ENCODE results near the gene NPC1L1.

The NPC1L1 gene

DNA sequence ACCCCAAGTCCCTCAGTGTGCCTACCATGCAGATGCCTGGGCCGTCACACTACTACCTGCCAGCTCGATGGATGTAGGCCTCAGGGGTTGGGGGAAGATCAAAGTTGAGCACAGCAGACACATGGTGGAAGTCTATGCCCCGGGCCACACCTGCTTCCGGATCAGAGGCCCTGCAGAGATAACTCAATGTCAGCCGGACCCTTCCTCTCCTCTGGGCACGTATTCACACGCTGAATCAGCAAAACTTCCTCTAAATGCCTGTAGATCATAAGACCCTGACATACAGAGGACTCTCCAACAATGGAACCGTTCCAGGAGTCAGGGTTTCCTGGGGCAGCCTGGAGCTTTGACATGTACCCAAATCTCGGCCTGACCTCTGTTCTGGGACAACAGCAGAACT lies 28.8 kb upstream of the NPC1L1 start:
- TF ChIP-seq, protein P1, sequence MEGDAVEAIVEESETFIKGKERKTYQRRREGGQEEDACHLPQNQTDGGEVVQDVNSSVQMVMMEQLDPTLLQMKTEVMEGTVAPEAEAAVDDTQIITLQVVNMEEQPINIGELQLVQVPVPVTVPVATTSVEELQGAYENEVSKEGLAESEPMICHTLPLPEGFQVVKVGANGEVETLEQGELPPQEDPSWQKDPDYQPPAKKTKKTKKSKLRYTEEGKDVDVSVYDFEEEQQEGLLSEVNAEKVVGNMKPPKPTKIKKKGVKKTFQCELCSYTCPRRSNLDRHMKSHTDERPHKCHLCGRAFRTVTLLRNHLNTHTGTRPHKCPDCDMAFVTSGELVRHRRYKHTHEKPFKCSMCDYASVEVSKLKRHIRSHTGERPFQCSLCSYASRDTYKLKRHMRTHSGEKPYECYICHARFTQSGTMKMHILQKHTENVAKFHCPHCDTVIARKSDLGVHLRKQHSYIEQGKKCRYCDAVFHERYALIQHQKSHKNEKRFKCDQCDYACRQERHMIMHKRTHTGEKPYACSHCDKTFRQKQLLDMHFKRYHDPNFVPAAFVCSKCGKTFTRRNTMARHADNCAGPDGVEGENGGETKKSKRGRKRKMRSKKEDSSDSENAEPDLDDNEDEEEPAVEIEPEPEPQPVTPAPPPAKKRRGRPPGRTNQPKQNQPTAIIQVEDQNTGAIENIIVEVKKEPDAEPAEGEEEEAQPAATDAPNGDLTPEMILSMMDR (IDR thresholded peaks at IDR 0.05; ENCODE audit: borderline replicate concordance, control extremely low read depth, extremely low read depth, insufficient read depth, missing control alignments) = no peak
- no peak for DNase-seq (ENCODE audit: low spot score)
- in situ Hi-C loops (cut with MboI; ENCODE audit: low sequenced_read_pairs, unreplicated experiment) = no loop called here

DNA sequence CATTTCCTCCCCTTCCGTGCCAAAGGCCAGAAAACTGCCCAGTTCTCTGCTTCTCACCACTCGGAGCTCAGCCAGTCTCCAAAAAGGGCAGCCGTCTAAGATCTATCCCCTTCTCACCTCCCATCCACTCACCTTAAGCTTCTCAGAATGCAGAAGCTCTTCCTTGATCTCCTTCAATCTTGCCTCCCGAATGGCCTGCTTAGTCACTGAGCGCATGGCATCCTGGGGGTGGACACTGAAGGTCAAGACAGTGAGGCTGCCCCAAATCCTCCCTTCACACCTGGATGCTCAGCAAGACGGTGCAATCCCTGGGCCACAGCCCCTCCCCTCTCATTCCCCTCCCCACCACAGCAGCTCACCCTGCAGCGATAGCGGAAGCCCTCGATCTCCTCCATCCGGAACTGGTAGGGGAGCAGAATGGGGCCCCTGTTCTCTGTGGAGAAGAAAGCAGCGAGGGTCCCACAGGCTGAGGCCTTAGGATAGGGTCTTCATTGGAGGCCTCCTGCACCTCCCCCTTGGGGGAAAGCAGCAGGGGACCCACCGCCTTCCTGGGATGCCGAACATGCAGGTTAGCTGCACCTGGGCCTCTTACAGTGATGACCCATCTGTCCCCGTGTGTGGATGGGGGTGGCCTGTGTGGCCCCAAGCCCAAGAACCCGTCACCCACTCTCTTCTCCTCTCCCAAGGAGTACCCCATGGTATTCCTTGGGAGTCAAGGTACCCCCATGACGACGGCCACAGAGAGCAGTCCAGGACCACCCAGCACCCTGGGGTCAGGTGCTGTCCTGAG lies 27.8 kb upstream of the NPC1L1 start:
- TF ChIP-seq, protein P1 (IDR thresholded peaks at IDR 0.05; ENCODE audit: borderline replicate concordance, control extremely low read depth, extremely low read depth, insufficient read depth, missing control alignments) = no peak
- in situ Hi-C loops (cut with MboI; ENCODE audit: low sequenced_read_pairs, unreplicated experiment) = no loop called here
- DNase-seq (ENCODE audit: low spot score) = no peak

DNA sequence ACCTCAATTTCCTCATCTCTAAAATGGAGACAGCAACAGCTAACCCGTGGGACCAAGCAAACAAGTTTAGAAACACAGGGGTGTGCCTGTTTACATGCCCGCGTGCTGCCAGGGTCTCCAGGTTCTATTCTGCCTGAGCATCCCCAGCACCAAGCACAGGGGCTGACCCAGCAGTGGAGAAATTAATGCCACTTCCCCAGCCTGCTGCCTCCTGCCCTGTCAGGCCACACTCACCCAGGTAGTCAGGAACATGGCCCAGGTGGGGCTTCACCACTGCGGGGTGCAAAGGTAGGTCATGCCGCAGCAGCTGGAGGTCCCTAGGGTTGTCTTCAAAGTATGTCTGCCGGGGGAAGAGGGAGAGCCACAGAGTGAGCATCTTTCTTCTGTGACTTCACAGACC lies 26.8 kb upstream of the NPC1L1 start:
- DNase-seq (ENCODE audit: low spot score) = no peak
- TF ChIP-seq, protein P1 (IDR thresholded peaks at IDR 0.05; ENCODE audit: borderline replicate concordance, control extremely low read depth, extremely low read depth, insufficient read depth, missing control alignments) = no peak
- in situ Hi-C loops (cut with MboI; ENCODE audit: low sequenced_read_pairs, unreplicated experiment) = no loop called here

DNA sequence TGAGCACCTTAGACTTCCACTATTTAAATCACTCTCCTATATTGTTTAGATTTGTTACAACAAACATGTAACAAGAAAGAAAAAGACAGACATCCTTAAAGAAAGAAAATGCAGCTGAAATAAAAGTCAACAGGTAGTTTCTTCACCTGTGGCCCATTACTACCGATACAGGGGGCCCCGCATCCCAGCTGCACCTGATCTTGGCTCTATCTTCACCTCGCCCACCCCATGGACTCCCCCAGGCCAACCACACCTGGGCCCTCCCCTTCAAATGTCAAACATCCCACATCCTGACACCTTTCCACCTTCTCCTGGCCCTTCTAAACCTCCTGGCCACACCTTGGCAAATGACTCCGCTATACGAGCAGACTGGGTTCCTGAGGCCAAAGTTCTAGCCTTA lies 25.6 kb upstream of the NPC1L1 start:
- TF ChIP-seq, protein P1 (IDR thresholded peaks at IDR 0.05; ENCODE audit: borderline replicate concordance, control extremely low read depth, extremely low read depth, insufficient read depth, missing control alignments) = no peak
- in situ Hi-C loops (cut with MboI; ENCODE audit: low sequenced_read_pairs, unreplicated experiment) = no loop called here
- DNase-seq (ENCODE audit: low spot score) = no peak

DNA sequence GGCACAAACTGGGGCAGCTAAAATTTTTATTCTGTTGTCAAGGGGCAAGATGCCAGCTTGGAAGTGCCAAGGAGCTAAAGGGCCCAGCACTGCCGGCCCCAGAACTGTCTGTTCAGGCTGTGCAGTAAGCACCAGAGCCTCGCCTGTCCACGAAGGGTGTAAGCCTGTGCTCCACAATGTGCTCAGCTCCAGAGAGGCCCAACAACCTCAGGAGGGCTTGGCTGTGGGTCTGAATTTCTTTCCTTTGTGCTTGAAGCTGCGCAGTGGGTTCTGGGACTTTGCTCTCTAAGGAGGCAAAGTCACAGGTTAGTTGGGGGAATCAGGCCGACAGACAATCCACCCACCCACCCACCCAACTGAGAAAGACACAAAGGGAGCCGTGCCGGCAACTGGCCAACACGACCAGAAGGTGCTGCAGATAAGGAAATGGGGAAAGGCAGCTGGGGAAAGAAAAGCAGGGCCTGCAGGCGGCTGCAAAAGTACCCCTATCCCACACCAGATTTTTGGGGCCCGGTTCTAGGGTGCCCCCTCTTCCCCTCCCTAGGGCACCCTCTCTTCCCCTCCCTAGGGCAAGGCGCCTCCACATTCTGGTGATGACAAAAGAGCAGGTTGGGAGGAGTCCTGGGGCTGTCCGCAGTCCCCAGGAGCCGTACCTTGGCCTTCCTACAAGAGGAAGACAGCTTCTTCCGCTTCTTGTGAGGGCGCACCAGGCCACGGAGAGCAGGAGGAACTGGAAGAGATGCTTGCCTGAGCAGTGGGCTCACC lies 24.8 kb upstream of the NPC1L1 start:
- in situ Hi-C loops (cut with MboI; ENCODE audit: low sequenced_read_pairs, unreplicated experiment) = no loop called here
- no peak for DNase-seq (ENCODE audit: low spot score)
- TF ChIP-seq, protein P1 (IDR thresholded peaks at IDR 0.05; ENCODE audit: borderline replicate concordance, control extremely low read depth, extremely low read depth, insufficient read depth, missing control alignments) = no peak

DNA sequence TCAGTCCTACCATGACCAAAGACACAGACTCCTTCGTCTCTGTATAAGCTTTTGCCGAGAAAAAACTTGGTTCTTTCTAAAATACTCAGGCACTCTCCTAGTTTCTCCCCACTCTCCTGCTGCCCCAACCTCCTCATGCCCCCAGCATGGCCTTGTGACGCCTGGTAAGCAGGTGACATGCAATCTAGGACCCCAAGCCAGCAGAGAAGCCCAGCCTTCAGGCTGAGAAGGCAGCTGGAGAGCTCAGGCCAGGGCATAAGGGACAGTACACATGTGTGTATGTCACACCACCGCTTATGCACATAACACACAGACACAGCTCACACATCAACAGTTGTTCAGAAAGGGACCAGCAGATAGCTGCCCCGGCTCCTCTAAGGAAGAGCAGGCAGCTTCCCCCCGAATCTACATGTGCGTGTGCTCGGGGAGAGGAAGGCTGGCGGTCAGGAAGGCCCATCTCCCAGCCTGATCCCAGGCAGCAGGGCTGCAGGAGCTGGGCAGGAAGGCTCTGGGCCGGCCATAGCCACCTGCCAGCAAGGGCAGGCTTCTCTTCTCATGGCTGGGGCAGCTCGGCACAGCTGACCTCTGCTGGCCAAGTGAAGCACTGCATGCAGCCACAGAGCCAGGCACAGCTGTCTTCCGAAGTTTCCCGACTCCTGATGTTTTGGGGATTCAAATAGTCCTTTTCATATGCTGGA lies 24.1 kb upstream of the NPC1L1 start:
- in situ Hi-C loops (cut with MboI; ENCODE audit: low sequenced_read_pairs, unreplicated experiment) = no loop called here
- TF ChIP-seq, protein P1 (IDR thresholded peaks at IDR 0.05; ENCODE audit: borderline replicate concordance, control extremely low read depth, extremely low read depth, insufficient read depth, missing control alignments) = peak; percentile 95
- peak; percentile 82 for DNase-seq (ENCODE audit: low spot score)
